MM.1S (cell line): ENCODE data around the gene TSPAN12.

Experiments
- CTCF ChIP-seq: fragments of 300-600 bp; sonication (generic); IDR thresholded peaks from 2 replicates; pipeline ENCODE4 v1.5.1; 2016; ENCODE audit warnings: antibody characterized with exemption, low read length, mixed read lengths
- EZH2phosphoT487 ChIP-seq: fragments of 300-600 bp; sonication (generic); IDR thresholded peaks from 2 replicates; pipeline ENCODE4 v1.6.1; 2018; ENCODE audit warnings: antibody characterized with exemption, low read length

- TF ChIP-seq CTCF (no peak), EZH2phosphoT487 (no peak)
These were observed 5.1 kb upstream of the TSPAN12 start for GRCh38 chr7:120862987-120863590.
